ENCODE measurements around the gene KCTD15. TPM values are rescaled to one million over a fixed set of nuclear protein-coding genes. Genes with fewer than 3 reads are reported as not detected.

The KCTD15 gene
- total RNA-seq, 1 experiment from 2014 or later = 41.5 TPM

DNA sequence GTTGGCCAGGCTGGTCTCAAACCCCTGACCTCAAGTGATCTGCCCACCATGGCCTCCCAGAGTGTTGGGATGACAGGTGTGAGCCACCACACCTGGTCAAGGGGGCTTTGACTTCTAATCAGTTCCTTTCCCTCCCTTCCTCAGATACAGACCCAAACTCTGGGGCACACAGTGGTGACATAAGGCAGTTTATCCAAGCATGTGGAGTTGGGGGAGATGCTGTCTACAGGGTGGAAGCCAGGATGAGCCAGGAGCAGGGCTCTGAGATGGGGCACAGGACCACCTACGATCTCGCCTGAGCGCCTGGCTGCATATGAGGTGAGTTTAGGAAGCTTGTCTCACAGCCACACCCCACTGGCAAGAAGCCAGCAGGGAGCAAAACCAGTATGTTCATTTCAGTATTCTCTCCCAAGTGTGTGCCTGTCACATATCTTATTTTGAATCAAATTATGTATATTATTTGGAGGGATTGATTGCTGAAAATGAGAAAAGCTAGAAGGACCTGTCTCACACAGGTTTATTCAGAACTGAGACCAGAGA lies 67.7 kb downstream of the KCTD15 start:
- peaks cover 18% of the 10 kb centered on the region for H3K4me1 Mint-ChIP-seq
- no peak for DNase-seq (ENCODE audit: low spot score)
- no peak for ATAC-seq
- ChIA-PET POLR2A (no interaction called here), CTCF (no interaction called here)
- no peaks in the 10 kb centered on the region for H3K9me3 Mint-ChIP-seq
- H3K4me3 Mint-ChIP-seq = no peak overlapping the region
- no peak overlapping the region for H3K27ac Mint-ChIP-seq
- no peaks in the 10 kb centered on the region for H3K27me3 Mint-ChIP-seq (ENCODE audit: low read depth)
- H3K36me3 Mint-ChIP-seq = no peaks in the 10 kb centered on the region
- TF ChIP-seq, protein P1, sequence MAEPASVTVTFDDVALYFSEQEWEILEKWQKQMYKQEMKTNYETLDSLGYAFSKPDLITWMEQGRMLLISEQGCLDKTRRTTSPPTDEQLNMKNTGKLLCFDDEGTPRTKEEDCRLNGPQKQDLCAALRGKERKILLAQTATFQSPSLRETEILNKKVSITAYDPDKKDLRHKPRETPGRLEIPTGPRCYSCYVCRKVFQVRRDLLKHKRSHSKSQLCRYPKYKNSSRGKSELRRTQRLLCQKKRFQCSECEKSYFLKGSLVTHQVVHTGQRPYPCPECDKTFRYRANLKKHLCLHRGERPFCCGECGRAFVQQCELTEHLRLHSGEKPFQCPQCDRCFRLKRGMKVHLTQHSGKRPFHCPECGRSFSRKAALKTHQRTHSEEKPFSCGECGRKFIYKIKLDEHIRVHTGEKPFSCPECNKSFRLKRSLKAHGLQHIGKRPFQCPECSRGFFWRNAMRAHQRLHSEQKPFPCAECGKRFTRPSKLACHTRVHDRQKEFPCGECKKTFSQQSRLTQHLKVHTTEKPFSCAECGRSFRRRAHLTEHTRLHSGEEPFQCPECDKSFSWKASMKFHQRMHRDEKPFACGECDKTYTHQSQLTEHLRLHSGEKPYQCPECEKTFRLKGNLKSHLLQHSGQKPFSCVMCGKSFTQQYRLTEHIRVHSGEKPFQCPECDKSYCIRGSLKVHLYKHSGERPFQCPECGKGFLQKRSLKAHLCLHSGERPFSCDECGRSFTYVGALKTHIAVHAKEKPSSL (CRISPR knock-in tag; conservative IDR thresholded peaks at IDR 0.05) = no peak
- no peak for TF ChIP-seq FOXK1 (CRISPR knock-in tag; IDR thresholded peaks at IDR 0.05)
- TF ChIP-seq FOXP1 (CRISPR knock-in tag; IDR thresholded peaks at IDR 0.05; ENCODE audit: borderline replicate concordance) = no peak
- no peak for TF ChIP-seq NFYB (CRISPR knock-in tag; conservative IDR thresholded peaks at IDR 0.05; ENCODE audit: low read depth)
- no peak for TF ChIP-seq ZNF671 (CRISPR knock-in tag; IDR thresholded peaks at IDR 0.05)
- TF ChIP-seq, protein P2, sequence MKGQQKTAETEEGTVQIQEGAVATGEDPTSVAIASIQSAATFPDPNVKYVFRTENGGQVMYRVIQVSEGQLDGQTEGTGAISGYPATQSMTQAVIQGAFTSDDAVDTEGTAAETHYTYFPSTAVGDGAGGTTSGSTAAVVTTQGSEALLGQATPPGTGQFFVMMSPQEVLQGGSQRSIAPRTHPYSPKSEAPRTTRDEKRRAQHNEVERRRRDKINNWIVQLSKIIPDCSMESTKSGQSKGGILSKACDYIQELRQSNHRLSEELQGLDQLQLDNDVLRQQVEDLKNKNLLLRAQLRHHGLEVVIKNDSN (CRISPR knock-in tag; IDR thresholded peaks at IDR 0.05) = no peak
- no peak for TF ChIP-seq NR1H2 (CRISPR knock-in tag; IDR thresholded peaks at IDR 0.05)
- TF ChIP-seq CREM (CRISPR knock-in tag; IDR thresholded peaks at IDR 0.05) = no peak
- TF ChIP-seq, protein P3, sequence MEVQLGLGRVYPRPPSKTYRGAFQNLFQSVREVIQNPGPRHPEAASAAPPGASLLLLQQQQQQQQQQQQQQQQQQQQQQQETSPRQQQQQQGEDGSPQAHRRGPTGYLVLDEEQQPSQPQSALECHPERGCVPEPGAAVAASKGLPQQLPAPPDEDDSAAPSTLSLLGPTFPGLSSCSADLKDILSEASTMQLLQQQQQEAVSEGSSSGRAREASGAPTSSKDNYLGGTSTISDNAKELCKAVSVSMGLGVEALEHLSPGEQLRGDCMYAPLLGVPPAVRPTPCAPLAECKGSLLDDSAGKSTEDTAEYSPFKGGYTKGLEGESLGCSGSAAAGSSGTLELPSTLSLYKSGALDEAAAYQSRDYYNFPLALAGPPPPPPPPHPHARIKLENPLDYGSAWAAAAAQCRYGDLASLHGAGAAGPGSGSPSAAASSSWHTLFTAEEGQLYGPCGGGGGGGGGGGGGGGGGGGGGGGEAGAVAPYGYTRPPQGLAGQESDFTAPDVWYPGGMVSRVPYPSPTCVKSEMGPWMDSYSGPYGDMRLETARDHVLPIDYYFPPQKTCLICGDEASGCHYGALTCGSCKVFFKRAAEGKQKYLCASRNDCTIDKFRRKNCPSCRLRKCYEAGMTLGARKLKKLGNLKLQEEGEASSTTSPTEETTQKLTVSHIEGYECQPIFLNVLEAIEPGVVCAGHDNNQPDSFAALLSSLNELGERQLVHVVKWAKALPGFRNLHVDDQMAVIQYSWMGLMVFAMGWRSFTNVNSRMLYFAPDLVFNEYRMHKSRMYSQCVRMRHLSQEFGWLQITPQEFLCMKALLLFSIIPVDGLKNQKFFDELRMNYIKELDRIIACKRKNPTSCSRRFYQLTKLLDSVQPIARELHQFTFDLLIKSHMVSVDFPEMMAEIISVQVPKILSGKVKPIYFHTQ (CRISPR knock-in tag; IDR thresholded peaks at IDR 0.05) = no peak
- TF ChIP-seq PRRX2 (CRISPR knock-in tag; IDR thresholded peaks at IDR 0.05) = no peak
- no peak for TF ChIP-seq CREB1 (CRISPR knock-in tag; IDR thresholded peaks at IDR 0.05)
- TF ChIP-seq, protein P4, sequence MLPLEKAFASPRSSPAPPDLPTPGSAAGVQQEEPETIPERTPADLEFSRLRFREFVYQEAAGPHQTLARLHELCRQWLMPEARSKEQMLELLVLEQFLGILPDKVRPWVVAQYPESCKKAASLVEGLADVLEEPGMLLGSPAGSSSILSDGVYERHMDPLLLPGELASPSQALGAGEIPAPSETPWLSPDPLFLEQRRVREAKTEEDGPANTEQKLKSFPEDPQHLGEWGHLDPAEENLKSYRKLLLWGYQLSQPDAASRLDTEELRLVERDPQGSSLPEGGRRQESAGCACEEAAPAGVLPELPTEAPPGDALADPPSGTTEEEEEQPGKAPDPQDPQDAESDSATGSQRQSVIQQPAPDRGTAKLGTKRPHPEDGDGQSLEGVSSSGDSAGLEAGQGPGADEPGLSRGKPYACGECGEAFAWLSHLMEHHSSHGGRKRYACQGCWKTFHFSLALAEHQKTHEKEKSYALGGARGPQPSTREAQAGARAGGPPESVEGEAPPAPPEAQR (CRISPR knock-in tag; IDR thresholded peaks at IDR 0.05) = no peak
- TF ChIP-seq, protein P5, sequence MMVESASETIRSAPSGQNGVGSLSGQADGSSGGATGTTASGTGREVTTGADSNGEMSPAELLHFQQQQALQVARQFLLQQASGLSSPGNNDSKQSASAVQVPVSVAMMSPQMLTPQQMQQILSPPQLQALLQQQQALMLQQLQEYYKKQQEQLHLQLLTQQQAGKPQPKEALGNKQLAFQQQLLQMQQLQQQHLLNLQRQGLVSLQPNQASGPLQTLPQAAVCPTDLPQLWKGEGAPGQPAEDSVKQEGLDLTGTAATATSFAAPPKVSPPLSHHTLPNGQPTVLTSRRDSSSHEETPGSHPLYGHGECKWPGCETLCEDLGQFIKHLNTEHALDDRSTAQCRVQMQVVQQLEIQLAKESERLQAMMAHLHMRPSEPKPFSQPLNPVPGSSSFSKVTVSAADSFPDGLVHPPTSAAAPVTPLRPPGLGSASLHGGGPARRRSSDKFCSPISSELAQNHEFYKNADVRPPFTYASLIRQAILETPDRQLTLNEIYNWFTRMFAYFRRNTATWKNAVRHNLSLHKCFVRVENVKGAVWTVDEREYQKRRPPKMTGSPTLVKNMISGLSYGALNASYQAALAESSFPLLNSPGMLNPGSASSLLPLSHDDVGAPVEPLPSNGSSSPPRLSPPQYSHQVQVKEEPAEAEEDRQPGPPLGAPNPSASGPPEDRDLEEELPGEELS (CRISPR knock-in tag; IDR thresholded peaks at IDR 0.05) = no peak
- no peak for TF ChIP-seq ZNF219 (CRISPR knock-in tag; IDR thresholded peaks at IDR 0.05; ENCODE audit: borderline replicate concordance)
- TF ChIP-seq ZNF317 (CRISPR knock-in tag; IDR thresholded peaks at IDR 0.05; ENCODE audit: borderline replicate concordance, low read depth) = no peak
- no peak for TF ChIP-seq JAZF1 (CRISPR knock-in tag; IDR thresholded peaks at IDR 0.05)
- no peak for TF ChIP-seq TCF7 (CRISPR knock-in tag; IDR thresholded peaks at IDR 0.05; ENCODE audit: low read depth)
- no peak for TF ChIP-seq ESRRA (CRISPR knock-in tag; IDR thresholded peaks at IDR 0.05; ENCODE audit: borderline replicate concordance)

All from WTC11 (cell line).